B cell (primary cell): ENCODE results near the gene MBTPS1.

Source experiments
- EZH2 ChIP-seq: IDR thresholded peaks from 2 replicates; pipeline ENCODE4 v1.6.1; 2012; ENCODE audit warnings: borderline replicate concordance, low read depth, mild to moderate bottlenecking, moderate library complexity, low read length; ENCODE audit not compliant: insufficient read depth, poor library complexity, severe bottlenecking
- TF ChIP-seq, protein P1 (sequence below): fragments of 200-600 bp; IDR thresholded peaks from one replicate; pipeline ENCODE4 v1.8.0; 2022; ENCODE audit warnings: antibody characterized with exemption, mild to moderate bottlenecking

DNA sequence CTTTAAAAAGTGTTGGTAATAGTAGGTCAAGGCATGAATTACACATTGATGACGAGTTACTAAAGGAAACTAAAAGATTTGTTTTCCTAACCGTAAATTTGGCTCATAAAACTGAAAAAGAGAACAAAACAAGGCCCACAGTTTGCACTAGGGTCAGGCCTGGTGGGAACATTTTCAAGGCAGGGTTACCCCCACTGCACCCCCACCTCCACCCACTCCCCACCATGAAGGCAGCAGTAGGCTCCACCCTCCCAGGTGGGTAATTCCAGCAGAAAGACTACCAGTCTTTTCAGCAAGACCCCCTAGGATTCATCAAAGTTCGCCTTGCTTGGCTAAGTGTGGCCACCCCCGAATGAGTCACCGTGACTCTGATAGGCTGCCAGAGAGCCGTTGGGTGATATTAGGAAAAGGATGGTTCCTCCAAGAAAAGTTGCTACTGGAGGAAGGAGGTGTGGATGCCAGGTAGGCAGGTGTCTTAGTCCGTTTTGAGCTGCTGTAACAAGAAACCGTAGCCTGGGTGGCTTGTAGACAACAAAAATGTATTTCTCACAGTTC is 37.0 kb upstream of the MBTPS1 start:
- TF ChIP-seq, protein P1, sequence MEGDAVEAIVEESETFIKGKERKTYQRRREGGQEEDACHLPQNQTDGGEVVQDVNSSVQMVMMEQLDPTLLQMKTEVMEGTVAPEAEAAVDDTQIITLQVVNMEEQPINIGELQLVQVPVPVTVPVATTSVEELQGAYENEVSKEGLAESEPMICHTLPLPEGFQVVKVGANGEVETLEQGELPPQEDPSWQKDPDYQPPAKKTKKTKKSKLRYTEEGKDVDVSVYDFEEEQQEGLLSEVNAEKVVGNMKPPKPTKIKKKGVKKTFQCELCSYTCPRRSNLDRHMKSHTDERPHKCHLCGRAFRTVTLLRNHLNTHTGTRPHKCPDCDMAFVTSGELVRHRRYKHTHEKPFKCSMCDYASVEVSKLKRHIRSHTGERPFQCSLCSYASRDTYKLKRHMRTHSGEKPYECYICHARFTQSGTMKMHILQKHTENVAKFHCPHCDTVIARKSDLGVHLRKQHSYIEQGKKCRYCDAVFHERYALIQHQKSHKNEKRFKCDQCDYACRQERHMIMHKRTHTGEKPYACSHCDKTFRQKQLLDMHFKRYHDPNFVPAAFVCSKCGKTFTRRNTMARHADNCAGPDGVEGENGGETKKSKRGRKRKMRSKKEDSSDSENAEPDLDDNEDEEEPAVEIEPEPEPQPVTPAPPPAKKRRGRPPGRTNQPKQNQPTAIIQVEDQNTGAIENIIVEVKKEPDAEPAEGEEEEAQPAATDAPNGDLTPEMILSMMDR = no peak
- no peak for TF ChIP-seq EZH2
